COR-L47 (cell line): ENCODE measurements around the gene NPL.

Source experiments
- DNase-seq: peaks from one replicate; lab custom pipeline; 2025; lab: John Stamatoyannopoulos, UW

NPL gene

DNA sequence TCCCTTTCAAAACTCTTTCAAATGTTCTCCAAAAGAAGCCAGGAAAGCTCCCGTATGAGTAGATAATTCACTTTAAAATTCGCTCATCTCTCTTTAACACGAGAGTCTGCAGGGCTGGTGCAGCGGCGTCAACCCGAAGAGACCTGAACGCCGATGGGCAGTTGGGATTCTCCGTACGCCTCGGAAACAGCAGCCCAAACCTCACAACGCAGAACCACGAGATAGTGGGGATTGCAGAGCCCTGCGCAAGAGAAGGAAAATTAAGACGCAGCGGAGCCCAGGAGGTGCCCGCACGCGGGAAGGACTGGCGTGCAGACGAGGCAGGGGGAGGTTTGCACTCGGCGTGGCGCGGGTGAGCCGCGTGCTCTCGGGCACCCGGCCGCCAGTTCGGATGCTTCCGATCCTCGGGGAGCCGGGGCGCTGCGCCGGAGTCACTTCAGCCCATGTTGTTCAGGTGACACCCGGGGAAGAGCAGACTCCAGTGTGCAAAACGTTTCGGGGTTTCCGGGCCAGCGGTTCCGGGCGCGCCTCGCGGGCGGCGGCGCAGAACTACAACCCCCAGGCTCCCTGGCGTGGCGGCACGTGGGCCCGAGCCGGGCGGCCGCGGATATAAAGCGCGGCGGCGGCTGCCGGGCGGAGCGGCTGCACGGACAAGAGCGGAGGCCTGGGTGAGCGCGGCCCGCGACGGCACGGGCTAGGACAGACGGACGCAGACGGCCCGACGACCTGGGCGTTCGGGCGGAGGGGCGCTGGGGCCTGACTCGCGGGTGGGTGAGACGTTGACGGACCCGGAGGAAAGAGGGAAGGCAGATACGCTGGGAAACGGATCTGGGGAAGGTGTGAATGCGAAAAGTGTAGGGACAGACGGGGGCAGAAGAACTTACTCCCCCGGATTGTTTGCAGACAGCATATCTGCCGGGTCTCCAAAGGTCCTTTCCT is at the start of gene NPL:
Gene NPL (plus strand): TSS at position 636 of the 939 bp plus-strand sequence. CDS start 4,599 bp downstream, outside the sequence.
- peak; percentile 58 for DNase-seq

- DNase-seq, result no peak
Measured at GRCh38 chr1:182740120-182740519, 49.5 kb upstream of the NPL start.

DNA sequence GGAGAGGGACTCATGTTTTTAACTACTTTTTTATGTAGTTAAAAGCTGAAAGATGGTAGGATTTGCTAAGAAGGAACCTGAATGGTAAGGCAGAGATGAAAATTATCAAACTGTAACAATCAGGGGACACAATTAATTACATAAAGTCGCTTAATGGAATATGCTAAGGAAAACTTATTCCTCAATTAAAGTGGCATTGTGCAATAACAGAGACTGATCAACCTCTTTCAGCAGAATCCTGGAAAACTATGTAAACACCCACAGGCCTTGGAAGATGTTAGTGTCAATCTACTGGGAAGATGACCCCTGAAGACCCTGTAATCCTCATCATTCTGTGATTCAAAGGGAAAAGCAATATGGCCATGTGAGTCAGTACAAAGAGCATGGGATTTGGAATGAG is 46.8 kb upstream of the NPL start:
- DNase-seq, result no peak

- no peak for DNase-seq
Measured at GRCh38 chr1:182752077-182752988, 37.2 kb upstream of the NPL start.

- DNase-seq, result no peak
Measured at GRCh38 chr1:182754087-182754486, 35.5 kb upstream of the NPL start.

DNA sequence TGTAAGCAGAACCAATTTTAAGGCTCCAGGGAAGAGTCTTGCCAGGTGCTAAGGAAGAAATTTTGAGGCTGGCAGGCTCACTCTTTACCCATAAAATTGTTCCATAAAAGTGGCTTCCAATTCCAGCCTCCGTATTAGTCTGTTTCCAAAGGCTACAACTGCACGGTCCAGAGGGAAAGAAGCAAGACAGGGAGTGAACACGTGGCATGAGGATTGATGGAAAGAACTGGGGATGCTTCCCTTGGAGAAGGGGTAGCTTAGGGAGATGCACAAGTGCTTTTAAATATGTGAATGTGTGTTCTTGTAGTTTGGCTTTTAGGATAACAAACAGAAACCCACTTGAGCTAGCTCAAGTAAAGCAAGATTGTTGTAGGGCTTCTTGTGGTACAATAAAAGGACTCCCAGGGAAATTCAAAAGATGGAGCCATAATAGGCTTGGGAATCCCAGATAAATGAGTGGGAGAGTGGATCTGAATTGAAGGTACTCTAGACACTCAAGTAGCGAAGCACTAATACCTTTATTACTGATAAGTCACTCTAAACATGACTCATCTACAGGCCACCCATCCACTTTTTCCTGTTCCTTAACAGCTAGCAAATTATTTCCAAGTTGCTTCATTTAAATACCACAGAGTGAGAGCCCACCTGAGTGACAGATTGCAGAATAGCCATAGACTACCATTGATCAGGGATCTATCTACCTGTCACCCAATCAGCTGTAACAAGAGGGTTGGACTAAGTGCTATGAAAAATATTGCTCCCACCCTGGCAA is 34.8 kb upstream of the NPL start:
- no peak for DNase-seq

GRCh38 chr1:182755632-182756031 is 33.9 kb upstream of the NPL start:
- no peak for DNase-seq

DNA sequence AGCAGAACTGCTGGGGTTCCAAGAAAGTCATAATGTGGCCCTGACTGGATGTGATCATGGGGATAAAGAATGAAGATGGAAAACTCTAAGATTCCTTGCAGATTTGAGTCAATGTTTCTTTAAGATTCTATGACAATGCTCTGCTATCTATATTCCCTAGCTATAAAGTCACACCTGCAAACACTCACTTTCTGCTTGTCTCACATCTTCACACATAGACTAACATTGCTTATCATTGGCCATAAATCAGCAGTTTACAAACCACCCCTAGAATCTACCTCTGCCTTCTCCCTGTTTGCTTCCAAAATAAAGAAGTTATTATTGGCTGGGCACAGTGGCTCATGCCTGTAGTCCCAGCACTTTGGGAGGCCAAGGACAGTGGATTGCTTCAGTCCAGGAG is 33.1 kb upstream of the NPL start:
- DNase-seq, result no peak

DNA sequence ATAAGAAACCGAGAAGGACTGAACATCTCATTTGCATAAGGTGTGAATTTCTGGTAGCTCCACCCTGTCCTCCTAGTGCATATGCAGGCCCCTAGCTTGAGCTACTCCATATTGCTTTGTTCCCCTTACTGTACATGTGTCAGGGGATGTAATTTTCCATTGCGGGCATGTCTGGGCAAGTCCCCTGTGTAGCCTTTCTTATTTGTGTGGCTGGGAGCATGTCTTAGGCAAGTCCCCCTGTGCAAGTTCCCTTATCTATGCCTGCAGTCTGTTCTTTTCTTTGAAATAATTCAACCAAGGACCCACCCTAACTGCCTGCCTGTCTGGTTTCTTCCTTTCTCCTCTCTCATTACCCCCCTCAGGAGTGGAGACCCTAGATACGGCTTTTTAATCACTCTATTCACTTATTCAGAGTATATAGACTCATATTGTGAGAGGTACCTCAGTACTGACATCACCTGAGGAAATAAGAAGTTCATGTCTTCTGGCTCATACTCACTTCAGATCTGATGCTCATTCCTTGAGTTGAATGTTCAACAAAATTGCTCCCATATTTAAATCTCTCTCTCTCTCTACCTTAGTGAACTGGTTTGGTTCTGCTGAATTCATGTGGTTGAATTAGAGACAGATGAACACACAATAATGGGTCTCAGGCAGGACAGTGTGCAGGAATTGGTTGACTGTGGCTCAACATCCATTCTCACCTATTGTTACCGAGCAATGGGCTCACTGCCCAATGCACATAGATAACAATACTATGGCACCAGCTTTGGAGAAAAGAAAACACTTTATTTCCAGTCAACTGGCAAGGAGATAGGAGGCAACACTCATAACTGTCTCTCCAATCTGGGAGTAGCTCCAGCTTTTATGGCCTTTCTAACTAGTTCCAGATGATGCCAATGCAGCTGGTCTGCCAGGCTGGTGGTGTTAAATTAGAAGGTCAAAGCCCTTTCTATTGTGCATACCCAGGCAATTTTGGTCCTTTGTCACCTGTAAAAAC is 27.9 kb upstream of the NPL start:
- no peak for DNase-seq

GRCh38 chr1:182762536-182762935 is 27.0 kb upstream of the NPL start:
- no peak for DNase-seq

DNA sequence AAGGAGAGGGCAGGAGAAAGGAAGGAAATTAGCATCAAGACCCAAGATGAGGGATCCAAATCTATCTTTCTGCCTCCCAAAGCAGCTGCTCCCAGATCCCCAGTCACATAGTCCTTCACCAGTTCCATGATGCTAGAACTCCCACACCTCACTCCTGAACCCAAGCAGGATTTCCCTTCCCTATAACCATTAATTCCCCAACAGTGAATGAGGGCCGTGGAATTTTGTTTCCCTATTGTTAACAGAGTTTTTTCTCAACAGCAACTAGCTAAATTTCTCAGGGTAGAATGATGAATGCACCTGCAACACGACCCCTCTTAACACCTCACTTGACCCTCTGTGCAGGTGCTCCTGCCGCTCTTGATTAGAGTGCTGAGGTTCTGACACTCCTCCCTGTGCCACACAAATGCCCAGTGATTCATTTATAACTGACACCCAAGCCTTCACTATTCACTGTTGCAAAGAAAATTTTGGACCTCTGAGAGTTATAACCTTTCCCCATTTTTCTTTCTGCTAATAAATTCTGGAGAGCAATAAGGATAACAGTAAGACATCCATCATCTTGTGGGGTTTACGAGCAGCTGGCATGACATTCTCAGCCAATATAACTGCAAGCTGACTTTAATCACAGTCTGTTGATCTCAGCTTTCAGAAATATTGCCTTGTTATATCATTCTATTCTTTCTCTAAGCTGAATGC is 25.4 kb upstream of the NPL start:
- no peak for DNase-seq

GRCh38 chr1:182765391-182765790 is 24.2 kb upstream of the NPL start:
- no peak for DNase-seq

- DNase-seq, result no peak
Measured at GRCh38 chr1:182766050-182766449, 23.5 kb upstream of the NPL start.

GRCh38 chr1:182766881-182767645 is 22.5 kb upstream of the NPL start:
- no peak for DNase-seq

DNA sequence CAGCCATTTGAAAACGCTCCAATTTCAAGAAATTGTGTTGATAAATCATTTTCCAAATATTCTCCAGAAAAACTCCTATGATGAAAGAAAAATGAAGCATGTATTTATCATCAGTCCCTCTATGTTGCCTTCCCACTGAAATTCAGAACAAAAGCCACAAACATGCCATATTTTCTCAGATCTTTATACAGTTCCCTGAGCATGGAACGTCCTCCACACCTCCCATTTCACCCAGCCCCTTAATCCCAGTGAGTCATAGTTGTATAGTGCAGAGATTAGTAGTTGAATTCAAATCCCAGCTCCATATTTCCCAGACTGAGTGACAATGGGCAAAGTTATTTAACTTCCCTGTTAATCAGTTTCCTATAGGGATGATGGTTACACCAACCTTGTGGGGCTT is 20.6 kb upstream of the NPL start:
- no peak for DNase-seq

DNA sequence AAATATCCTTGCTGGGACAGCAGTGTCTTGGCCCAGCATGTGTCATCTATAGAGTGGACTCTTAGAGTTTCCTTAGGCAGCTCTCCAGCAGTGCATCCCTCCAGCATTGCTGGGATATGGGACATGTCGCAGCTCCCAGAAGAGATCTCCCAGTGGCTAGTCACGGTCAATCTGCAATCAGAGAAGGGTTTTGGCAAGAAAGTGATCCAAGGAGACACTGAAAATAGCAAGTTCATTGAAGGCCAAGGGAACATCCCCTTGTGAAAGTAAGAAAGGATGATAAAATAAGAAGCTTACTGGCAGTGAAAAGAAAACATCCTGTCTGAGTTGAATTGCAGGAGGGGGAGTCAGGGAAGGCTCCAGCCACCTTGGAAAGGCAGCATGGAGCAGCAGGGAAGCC is 19.3 kb upstream of the NPL start:
- no peak for DNase-seq

GRCh38 chr1:182771187-182771984 is 18.2 kb upstream of the NPL start:
- DNase-seq, result no peak

DNA sequence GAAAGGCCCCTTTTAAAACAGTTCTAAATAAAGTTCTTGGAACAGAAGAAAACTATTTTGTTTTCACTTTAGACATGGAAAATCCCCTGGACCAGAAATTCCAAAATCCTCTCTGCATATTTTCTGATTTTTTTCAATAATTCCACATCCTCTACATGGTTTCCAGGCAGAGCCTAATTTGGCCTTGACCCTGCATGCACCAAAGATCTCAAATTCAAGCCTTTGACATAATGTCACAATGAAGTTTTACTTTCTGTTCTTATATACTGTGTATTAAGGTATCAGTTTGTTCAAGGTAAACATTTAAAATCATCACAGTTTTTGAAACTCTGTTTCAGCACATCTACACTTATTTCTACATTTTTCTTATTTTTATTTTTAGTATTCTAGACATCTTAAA is 12.2 kb upstream of the NPL start:
- DNase-seq, result no peak

DNA sequence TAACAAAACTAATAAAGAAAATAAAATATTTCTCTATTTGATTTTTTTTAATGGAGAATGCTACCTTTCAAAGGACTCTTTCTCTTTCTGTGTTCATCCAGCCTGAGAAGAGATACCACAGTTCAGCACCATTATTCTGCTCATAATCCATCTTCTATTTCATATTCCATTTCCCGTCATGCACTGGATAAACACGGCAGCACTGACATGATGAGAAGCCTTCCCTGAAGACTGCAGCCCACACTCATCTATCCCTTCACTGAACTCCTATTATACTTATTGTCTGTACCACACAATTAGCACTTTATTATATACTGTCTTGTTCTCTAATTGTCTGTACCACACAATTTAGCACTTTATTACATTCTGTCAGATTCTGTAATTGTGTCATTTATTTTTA is 10.7 kb upstream of the NPL start:
- no peak for DNase-seq
